ENCODE results near the gene SLC39A3. TPM values are rescaled to one million over a fixed set of nuclear protein-coding genes. Genes with fewer than 3 reads are reported as not detected.

SLC39A3 gene
- total RNA-seq, 1 donor from 2014 or later = 24.0 TPM

GRCh38 chr19:2693492-2694160, 46.2 kb downstream of the SLC39A3 start:
- Histone ChIP-seq H3K36me3 (ENCODE audit: control insufficient read depth, insufficient read depth, low read length) (no peaks in the 10 kb centered on the region), H3K27me3 (ENCODE audit: control insufficient read depth, insufficient read depth, low read length) (no peaks in the 10 kb centered on the region), H3K4me3 (ENCODE audit: low read depth, low read length) (no peak overlapping the region)
- DNase-seq (ENCODE audit: low read depth) (no peak), FAIRE-seq (no peak)
- TF ChIP-seq, protein P1, sequence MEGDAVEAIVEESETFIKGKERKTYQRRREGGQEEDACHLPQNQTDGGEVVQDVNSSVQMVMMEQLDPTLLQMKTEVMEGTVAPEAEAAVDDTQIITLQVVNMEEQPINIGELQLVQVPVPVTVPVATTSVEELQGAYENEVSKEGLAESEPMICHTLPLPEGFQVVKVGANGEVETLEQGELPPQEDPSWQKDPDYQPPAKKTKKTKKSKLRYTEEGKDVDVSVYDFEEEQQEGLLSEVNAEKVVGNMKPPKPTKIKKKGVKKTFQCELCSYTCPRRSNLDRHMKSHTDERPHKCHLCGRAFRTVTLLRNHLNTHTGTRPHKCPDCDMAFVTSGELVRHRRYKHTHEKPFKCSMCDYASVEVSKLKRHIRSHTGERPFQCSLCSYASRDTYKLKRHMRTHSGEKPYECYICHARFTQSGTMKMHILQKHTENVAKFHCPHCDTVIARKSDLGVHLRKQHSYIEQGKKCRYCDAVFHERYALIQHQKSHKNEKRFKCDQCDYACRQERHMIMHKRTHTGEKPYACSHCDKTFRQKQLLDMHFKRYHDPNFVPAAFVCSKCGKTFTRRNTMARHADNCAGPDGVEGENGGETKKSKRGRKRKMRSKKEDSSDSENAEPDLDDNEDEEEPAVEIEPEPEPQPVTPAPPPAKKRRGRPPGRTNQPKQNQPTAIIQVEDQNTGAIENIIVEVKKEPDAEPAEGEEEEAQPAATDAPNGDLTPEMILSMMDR (IDR thresholded peaks at IDR 0.05; ENCODE audit: insufficient read depth, low read length, severe bottlenecking) = no peak

DNA sequence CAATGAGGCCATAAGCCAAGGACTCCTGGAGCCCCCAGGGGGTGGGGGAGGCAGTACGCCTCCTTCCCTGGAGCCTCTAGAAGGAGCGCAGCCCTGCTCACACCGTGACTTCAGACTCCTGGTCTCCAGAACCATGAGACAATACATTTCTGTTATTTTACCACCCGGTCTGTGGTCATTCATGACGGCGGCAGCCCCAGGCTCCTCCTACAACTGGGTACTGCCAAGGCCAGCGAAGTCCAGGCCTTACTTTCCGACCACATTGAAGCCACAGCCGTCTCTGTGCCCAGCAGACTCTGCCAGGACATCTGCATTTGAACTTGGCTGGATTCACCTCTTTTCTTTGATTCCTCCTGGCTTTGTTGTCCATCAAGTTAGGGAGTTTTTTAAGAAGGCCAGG, 47.9 kb downstream of the SLC39A3 start:
- FAIRE-seq (no peak), DNase-seq (ENCODE audit: low read depth) (no peak)
- no peaks in the 10 kb centered on the region for H3K27me3 ChIP-seq (ENCODE audit: control insufficient read depth, insufficient read depth, low read length)
- H3K4me3 ChIP-seq (ENCODE audit: low read depth, low read length) = no peak overlapping the region
- TF ChIP-seq, protein P1 (IDR thresholded peaks at IDR 0.05; ENCODE audit: insufficient read depth, low read length, severe bottlenecking) = no peak
- H3K36me3 ChIP-seq (ENCODE audit: control insufficient read depth, insufficient read depth, low read length) = no peaks in the 10 kb centered on the region

DNA sequence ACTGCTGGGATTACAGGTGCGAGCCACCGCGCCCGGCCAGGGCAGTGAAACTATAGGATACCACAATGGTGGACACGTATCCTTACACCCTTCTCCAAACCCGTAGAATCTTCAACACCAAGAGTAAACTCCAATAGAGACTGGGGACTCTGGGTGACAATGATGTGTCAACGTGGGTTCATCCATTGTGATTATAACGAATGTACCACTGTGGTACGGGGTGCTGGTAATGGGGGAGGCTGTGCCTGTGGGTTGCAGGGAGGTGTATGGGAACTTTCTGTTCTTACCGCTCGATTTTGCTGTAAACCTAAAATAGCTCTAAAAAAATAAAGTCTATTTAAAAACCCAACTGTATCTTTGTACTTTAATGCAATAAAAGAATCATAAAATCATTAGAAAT, 49.0 kb downstream of the SLC39A3 start:
- Histone ChIP-seq H3K36me3 (ENCODE audit: control insufficient read depth, insufficient read depth, low read length) (no peaks in the 10 kb centered on the region), H3K4me3 (ENCODE audit: low read depth, low read length) (no peak overlapping the region), H3K27me3 (ENCODE audit: control insufficient read depth, insufficient read depth, low read length) (no peaks in the 10 kb centered on the region)
- TF ChIP-seq, protein P1 (IDR thresholded peaks at IDR 0.05; ENCODE audit: insufficient read depth, low read length, severe bottlenecking) = no peak
- FAIRE-seq (no peak), DNase-seq (ENCODE audit: low read depth) (no peak)

- Histone ChIP-seq H3K36me3 (ENCODE audit: control insufficient read depth, insufficient read depth, low read length) (no peaks in the 10 kb centered on the region), H3K27me3 (ENCODE audit: control insufficient read depth, insufficient read depth, low read length) (no peaks in the 10 kb centered on the region), H3K4me3 (ENCODE audit: low read depth, low read length) (no peak overlapping the region)
- DNase-seq (ENCODE audit: low read depth) (no peak), FAIRE-seq (no peak)
- TF ChIP-seq, protein P1 (IDR thresholded peaks at IDR 0.05; ENCODE audit: insufficient read depth, low read length, severe bottlenecking) = no peak
Observed at GRCh38 chr19:2686360-2686759, 53.5 kb downstream of the SLC39A3 start.

DNA sequence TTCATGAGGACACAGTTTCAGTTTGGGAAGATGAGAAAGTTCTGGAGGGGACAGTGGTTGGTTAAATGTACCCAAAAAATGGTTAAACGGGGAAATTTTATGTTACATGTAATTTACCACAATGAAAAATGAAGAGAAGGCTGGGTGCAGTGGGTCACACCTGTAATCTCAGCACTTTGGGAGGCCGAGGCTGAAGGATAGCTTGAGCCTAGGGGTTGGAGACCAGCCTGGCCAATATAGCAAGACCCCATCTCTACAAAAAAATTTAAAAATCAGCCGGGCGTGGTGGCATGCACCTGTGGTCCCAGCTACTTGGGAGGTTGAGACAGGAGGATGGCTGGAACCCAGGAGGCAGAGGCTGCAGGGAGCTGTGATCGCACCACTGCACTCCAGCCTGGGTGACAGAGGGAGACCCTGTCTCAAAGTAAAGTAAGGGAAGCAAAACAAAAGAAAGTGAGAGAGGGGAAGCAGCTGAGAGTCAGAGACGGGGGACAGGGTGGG, 54.6 kb downstream of the SLC39A3 start:
- no peak for FAIRE-seq
- no peaks in the 10 kb centered on the region for H3K27me3 ChIP-seq (ENCODE audit: control insufficient read depth, insufficient read depth, low read length)
- DNase-seq (ENCODE audit: low read depth) = no peak
- TF ChIP-seq, protein P1 (IDR thresholded peaks at IDR 0.05; ENCODE audit: insufficient read depth, low read length, severe bottlenecking) = no peak
- H3K4me3 ChIP-seq (ENCODE audit: low read depth, low read length) = no peak overlapping the region
- H3K36me3 ChIP-seq (ENCODE audit: control insufficient read depth, insufficient read depth, low read length) = no peaks in the 10 kb centered on the region
